Tibial nerve (tissue), 4 donors: ENCODE measurements around the gene PCA3. TPM values are rescaled to one million over a fixed set of nuclear protein-coding genes. Genes with fewer than 3 reads are reported as not detected.

ENCODE experiments used
- DNase-seq, 2 donors: peaks; one replicate each; pipeline ENCODE4 v3.0.0-alpha.2; 2019; ENCODE audit warnings: low spot score in 2 of 2
- H3K27ac ChIP-seq, 4 donors: fragments of 200-600 bp; sonication (generic) in 3 of 4; one replicate each; pipeline ENCODE4 v1.5.1; 2017 to 2019; ENCODE audit warnings: mild to moderate bottlenecking in 1 of 4
- H3K27me3 ChIP-seq, 2 donors: fragments of 200-600 bp; sonication (generic) in 1 of 2; one replicate each; pipeline versions ENCODE4 v1.5.1 to v1.6.0; 2017 to 2019
- H3K36me3 ChIP-seq, 3 donors: fragments of 200-600 bp; sonication (generic); one replicate each; pipeline ENCODE4 v1.5.1; 2018 to 2019
- H3K4me1 ChIP-seq, 4 donors: fragments of 200-600 bp; sonication (generic) in 3 of 4; one replicate each; pipeline ENCODE4 v1.5.1; 2017 to 2019
- H3K4me3 ChIP-seq, 4 donors: fragments of 200-600 bp; sonication (generic) in 3 of 4; one replicate each; pipeline ENCODE4 v1.5.1; 2017 to 2019; ENCODE audit warnings: mild to moderate bottlenecking in 1 of 4, moderate library complexity in 1 of 4
- H3K9me3 ChIP-seq, 4 donors: fragments of 200-600 bp; sonication (generic) in 3 of 4; one replicate each; pipeline ENCODE4 v1.5.1; 2017 to 2019
- EP300 ChIP-seq, 2 donors: sonication (generic); formaldehyde crosslinking; IDR thresholded peaks; one replicate each; pipeline ENCODE4 v1.6.1; 2017; ENCODE audit warnings: antibody characterized with exemption in 2 of 2, mild to moderate bottlenecking in 1 of 2
- POLR2A ChIP-seq, 2 donors: fragments of 450-650 bp; IDR thresholded peaks; one replicate each; pipeline ENCODE4 v1.6.1; 2017; ENCODE audit warnings: antibody characterized with exemption in 2 of 2, mild to moderate bottlenecking in 2 of 2, moderate library complexity in 2 of 2
- WGBS, 2 donors: methylation state at CpG; one replicate each; pipeline ENCODE4 v1.1.5; 2018; 5-methylcytosine and 5-hydroxymethylcytosine counted together
- total RNA-seq, 4 donors: library from RNA; depleted of rRNA; stranded (reverse); fragments of >200 nt; gene quantifications; one replicate each; pipeline ENCODE4 v1.1.0, GENCODE V29; 2016
- TF ChIP-seq, protein P1 (sequence below), 5 experiments: fragments of 200-600 bp in 3 of 5; fragments of 450-650 bp in 2 of 5; sonication (generic) in 3 of 5; IDR thresholded peaks; one replicate each; pipeline ENCODE4 v1.5.1; 2016 to 2019; ENCODE audit warnings: antibody characterized with exemption in 5 of 5, mild to moderate bottlenecking in 3 of 5, moderate library complexity in 2 of 5

Gene PCA3
- total RNA-seq, 4 donors from 2014 or later: under 0.01 TPM; not detected in 3

DNA sequence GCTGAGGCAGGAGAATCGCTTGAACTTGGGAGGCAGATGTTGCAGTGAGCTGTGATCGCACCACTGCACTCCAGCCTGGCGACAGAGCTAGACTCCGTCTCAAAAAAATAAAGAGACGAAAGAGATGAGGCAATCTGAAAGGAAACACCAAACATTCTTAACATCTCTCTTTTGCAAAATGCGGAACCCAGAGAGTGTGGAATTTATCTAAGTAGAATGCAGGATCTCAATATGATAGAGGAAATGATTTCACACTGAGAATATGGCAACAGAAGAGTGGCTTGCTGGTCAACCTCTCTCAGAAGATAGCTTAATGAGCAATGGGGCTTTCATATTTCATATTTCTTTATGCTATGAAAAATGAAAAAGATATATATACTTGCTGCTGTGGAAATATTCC is 33.4 kb upstream of the PCA3 start:
- Histone ChIP-seq H3K9me3 (no peaks in the 10 kb centered on the region), H3K4me1 (no peaks in the 10 kb centered on the region), H3K27me3 (no peaks in the 10 kb centered on the region), H3K36me3 (no peaks in the 10 kb centered on the region), H3K27ac (no peak overlapping the region), H3K4me3 (no peak overlapping the region)
- WGBS, 2 donors: 94 to 95% methylated on average over 6 of the region's 6 CpGs
- TF ChIP-seq, protein P1, sequence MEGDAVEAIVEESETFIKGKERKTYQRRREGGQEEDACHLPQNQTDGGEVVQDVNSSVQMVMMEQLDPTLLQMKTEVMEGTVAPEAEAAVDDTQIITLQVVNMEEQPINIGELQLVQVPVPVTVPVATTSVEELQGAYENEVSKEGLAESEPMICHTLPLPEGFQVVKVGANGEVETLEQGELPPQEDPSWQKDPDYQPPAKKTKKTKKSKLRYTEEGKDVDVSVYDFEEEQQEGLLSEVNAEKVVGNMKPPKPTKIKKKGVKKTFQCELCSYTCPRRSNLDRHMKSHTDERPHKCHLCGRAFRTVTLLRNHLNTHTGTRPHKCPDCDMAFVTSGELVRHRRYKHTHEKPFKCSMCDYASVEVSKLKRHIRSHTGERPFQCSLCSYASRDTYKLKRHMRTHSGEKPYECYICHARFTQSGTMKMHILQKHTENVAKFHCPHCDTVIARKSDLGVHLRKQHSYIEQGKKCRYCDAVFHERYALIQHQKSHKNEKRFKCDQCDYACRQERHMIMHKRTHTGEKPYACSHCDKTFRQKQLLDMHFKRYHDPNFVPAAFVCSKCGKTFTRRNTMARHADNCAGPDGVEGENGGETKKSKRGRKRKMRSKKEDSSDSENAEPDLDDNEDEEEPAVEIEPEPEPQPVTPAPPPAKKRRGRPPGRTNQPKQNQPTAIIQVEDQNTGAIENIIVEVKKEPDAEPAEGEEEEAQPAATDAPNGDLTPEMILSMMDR (IDR thresholded peaks at IDR 0.05): no peak
- TF ChIP-seq POLR2A (IDR thresholded peaks at IDR 0.05) (no peak), EP300 (IDR thresholded peaks at IDR 0.05) (no peak)
- DNase-seq: no peak

DNA sequence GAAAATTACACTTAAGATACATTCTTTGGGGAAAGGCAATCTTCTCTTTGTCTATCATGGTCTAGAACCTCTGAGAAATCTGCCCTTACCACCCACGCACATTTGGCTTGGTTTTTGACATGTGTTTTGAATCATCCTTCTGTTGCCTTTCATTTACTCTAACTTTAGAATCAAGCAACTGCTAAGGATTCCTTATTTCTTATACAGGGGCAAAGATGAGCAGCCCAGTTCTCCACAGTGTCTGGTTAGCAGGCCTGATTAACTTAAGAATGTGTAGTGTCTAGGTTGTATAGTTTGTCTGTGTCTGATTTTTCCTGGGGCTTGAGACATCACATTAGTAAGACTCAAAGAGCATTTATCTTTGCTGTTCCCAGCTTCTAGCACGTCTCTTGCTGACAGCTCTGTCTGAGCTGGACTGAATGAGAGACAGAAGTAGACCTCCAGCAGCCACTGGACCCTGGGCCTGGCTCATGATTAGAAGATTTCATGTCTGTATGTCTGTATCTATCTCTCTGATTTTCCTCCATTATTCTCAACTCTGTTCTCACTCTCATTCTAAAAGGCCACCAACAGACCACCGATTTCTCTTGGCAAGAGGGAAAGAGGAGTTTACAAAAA is 31.8 kb upstream of the PCA3 start:
- Histone ChIP-seq H3K4me3 (no peak overlapping the region), H3K9me3 (no peaks in the 10 kb centered on the region), H3K27ac (no peak overlapping the region), H3K4me1 (no peaks in the 10 kb centered on the region), H3K36me3 (no peaks in the 10 kb centered on the region), H3K27me3 (no peaks in the 10 kb centered on the region)
- WGBS, 2 donors: 43 to 64% methylated on average over 3 of the region's 3 CpGs
- no peak for DNase-seq
- TF ChIP-seq EP300 (IDR thresholded peaks at IDR 0.05) (no peak), POLR2A (IDR thresholded peaks at IDR 0.05) (no peak)
- TF ChIP-seq, protein P1 (IDR thresholded peaks at IDR 0.05): no peak

DNA sequence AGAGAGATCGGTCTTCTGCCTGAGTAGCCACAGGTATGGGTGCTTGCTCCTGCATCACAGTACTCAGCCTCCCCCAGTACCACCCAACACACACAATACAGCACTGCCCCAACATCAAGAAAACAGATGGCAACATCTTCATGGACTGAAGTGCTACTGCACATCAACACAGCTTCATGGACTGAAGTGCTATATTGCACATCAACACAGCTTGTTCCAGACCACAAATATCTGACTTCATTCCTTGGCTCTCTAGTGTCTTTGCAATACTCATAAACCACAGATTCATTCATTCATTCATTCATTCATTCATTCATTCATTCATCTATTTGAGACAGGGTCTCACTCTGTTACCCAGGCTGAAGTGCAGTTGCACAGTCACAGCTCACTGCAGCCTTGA is 31.1 kb upstream of the PCA3 start:
- Histone ChIP-seq H3K9me3 (no peaks in the 10 kb centered on the region), H3K27me3 (no peaks in the 10 kb centered on the region), H3K4me1 (no peaks in the 10 kb centered on the region), H3K27ac (no peak overlapping the region), H3K36me3 (no peaks in the 10 kb centered on the region), H3K4me3 (no peak overlapping the region)
- WGBS, 2 donors: 100% methylated on average over 1 of the region's 1 CpG
- TF ChIP-seq EP300 (IDR thresholded peaks at IDR 0.05) (no peak), POLR2A (IDR thresholded peaks at IDR 0.05) (no peak)
- TF ChIP-seq, protein P1 (IDR thresholded peaks at IDR 0.05): no peak
- DNase-seq: no peak

DNA sequence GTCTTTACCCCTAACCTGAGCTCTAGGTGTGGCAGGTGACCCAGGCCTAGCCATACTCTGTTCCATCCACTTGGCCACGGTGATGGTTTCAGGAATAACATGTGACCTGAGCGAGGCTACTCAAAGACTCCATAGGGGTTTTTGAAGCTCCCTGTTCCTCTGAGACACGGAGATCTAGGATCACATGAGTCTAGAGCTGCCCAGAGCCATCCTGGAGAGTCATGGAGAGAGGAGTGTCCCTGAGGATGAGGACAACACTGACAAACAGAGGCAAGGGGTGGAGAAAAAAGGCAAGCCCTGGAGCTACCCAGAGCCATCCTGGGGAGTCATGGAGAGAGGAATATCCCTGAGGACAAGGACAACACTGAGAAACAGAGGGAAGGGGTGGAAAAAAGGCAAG is 29.5 kb upstream of the PCA3 start:
- 87 to 90% methylated on average over 3 of the region's 3 CpGs for whole genome bisulfite sequencing, 2 donors
- no peaks in the 10 kb centered on the region for H3K27me3 ChIP-seq

DNA sequence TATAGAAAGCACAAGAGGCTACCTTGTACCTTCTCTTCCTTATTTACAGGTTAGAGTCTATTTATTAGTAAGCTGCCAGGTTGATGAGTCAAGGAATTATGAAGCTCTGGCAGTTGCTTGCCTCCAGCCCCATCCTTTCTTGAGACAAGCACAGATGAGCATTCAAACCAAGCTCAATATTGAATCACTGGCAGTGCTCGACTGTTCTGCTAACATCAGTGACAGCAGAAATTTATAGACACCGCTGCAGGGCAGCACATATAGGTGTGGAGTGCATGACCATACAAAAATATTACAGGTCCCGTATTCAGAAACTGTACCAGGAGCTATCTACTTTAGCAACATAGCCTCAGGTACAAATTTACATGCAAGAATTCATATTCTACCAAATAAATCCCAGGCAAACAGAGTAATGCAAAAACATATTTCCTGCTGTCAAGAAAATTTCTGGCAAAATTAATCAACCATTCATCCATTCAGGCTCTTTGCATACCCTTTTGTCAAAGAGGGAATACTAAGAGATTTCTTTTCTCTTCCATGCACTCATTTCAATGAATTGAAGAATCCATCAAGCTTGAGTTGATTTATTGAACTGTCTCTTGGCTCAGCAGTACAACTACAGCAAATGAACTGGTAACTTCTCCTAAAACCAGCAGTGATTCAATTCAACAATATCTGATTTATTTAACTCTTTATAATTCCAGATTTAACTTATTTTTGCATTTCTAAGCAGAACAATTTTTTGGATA is 26.9 kb upstream of the PCA3 start:
- WGBS, 2 donors: 72 to 81% methylated on average over 3 of the region's 3 CpGs
- H3K4me1 ChIP-seq: no peaks in the 10 kb centered on the region
- TF ChIP-seq, protein P1 (IDR thresholded peaks at IDR 0.05): no peak
- TF ChIP-seq EP300 (IDR thresholded peaks at IDR 0.05) (no peak), POLR2A (IDR thresholded peaks at IDR 0.05) (no peak)
- no peaks in the 10 kb centered on the region for H3K27me3 ChIP-seq
- no peak overlapping the region for H3K4me3 ChIP-seq
- no peak for DNase-seq
- no peaks in the 10 kb centered on the region for H3K9me3 ChIP-seq
- no peaks in the 10 kb centered on the region for H3K36me3 ChIP-seq
- no peak overlapping the region for H3K27ac ChIP-seq

More for the DNA sequence above, 29.5 kb upstream of the PCA3 start:
- no peak for DNase-seq
- Histone ChIP-seq H3K36me3 (no peaks in the 10 kb centered on the region), H3K4me3 (no peak overlapping the region), H3K9me3 (no peaks in the 10 kb centered on the region), H3K4me1 (no peaks in the 10 kb centered on the region), H3K27ac (no peak overlapping the region)
- no peak for TF ChIP-seq EP300 (IDR thresholded peaks at IDR 0.05)
